ENCODE results near the gene DSG1. TPM values are rescaled to one million over a fixed set of nuclear protein-coding genes. Genes with fewer than 3 reads are reported as not detected.
"Not testable (repeated sequence)": the region's sequence is repeated elsewhere in the genome, so short reads cannot be mapped to it uniquely, and the experiment has no call there.

Gene DSG1
- not detected for total RNA-seq

- Mint-ChIP-seq H3K27ac (no peak within 1 kb of the TSS), H3K9me3 (no peaks in the 10 kb centered on the region), H3K4me3 (no peak within 1 kb of the TSS), H3K4me1 (no peaks in the 10 kb centered on the region), H3K27me3 (no peaks in the 10 kb centered on the region), H3K36me3 (ENCODE audit: low read depth) (no peaks in the 10 kb centered on the region)
- ChIA-PET CTCF (no interaction called here), POLR2A (no interaction called here)
- no peak for DNase-seq
Observed at GRCh38 chr18:31317860-31318259, at the start of gene DSG1. Gene DSG1 (plus strand): TSS chr18:31318160. CDS start chr18:31318301, 141 bp downstream.

- ChIA-PET CTCF (no interaction called here), POLR2A (interaction anchor here (0.6 kb wide), 1 partner anchor 513 kb away, joined by 4 read pairs; no protein-coding TSS in a partner anchor)
- H3K27me3 Mint-ChIP-seq: no peaks in the 10 kb centered on the region
- H3K4me1 Mint-ChIP-seq: no peaks in the 10 kb centered on the region
- no peaks in the 10 kb centered on the region for H3K9me3 Mint-ChIP-seq
- no peak overlapping the region for H3K4me3 Mint-ChIP-seq
- no peaks in the 10 kb centered on the region for H3K36me3 Mint-ChIP-seq (ENCODE audit: low read depth)
- DNase-seq: no peak
- H3K27ac Mint-ChIP-seq: no peak overlapping the region
Observed at GRCh38 chr18:31268985-31269406, 49.0 kb upstream of the DSG1 start.

GRCh38 chr18:31269566-31269965 lies 48.4 kb upstream of the DSG1 start:
- no peaks in the 10 kb centered on the region for H3K27me3 Mint-ChIP-seq
- no peaks in the 10 kb centered on the region for H3K9me3 Mint-ChIP-seq
- ChIA-PET CTCF (no interaction called here), POLR2A (no interaction called here)
- no peak overlapping the region for H3K27ac Mint-ChIP-seq
- no peaks in the 10 kb centered on the region for H3K4me1 Mint-ChIP-seq
- H3K4me3 Mint-ChIP-seq: no peak overlapping the region
- DNase-seq: no peak
- H3K36me3 Mint-ChIP-seq (ENCODE audit: low read depth): no peaks in the 10 kb centered on the region

GRCh38 chr18:31270578-31270977 lies 47.4 kb upstream of the DSG1 start:
- CTCF ChIA-PET: no interaction called here
- POLR2A ChIA-PET: no interaction called here

GRCh38 chr18:31273812-31274527 lies 44.0 kb upstream of the DSG1 start:
- no peaks in the 10 kb centered on the region for H3K4me1 Mint-ChIP-seq
- H3K4me3 Mint-ChIP-seq: no peak overlapping the region
- POLR2A ChIA-PET: no interaction called here
- no peak for DNase-seq
- H3K36me3 Mint-ChIP-seq (ENCODE audit: low read depth): no peaks in the 10 kb centered on the region
- CTCF ChIA-PET: no interaction called here
- no peaks in the 10 kb centered on the region for H3K9me3 Mint-ChIP-seq
- H3K27me3 Mint-ChIP-seq: no peaks in the 10 kb centered on the region
- no peak overlapping the region for H3K27ac Mint-ChIP-seq

More at GRCh38 chr18:31270578-31270977, 47.4 kb upstream of the DSG1 start:
- Mint-ChIP-seq H3K27me3 (no peaks in the 10 kb centered on the region), H3K4me3 (no peak overlapping the region), H3K9me3 (no peaks in the 10 kb centered on the region), H3K4me1 (no peaks in the 10 kb centered on the region), H3K27ac (no peak overlapping the region), H3K36me3 (ENCODE audit: low read depth) (no peaks in the 10 kb centered on the region)
- DNase-seq: no peak

- Mint-ChIP-seq H3K36me3 (ENCODE audit: low read depth) (no peaks in the 10 kb centered on the region), H3K4me1 (no peaks in the 10 kb centered on the region), H3K9me3 (no peaks in the 10 kb centered on the region), H3K27me3 (no peaks in the 10 kb centered on the region), H3K27ac (no peak overlapping the region), H3K4me3 (no peak overlapping the region)
- POLR2A ChIA-PET: interaction anchor here (0.5 kb wide), 1 partner anchor 32 kb away, joined by 3 read pairs; no protein-coding TSS in a partner anchor
- no peak for DNase-seq
- CTCF ChIA-PET: no interaction called here
Observed at GRCh38 chr18:31274931-31275330, 43.0 kb upstream of the DSG1 start.

- H3K4me3 Mint-ChIP-seq: no peak overlapping the region
- ChIA-PET POLR2A (no interaction called here), CTCF (interaction anchor here (0.6 kb wide), 1 partner anchor 18 kb away, joined by 4 read pairs; no protein-coding TSS in a partner anchor)
- no peaks in the 10 kb centered on the region for H3K4me1 Mint-ChIP-seq
- no peak for DNase-seq
- H3K27me3 Mint-ChIP-seq: no peaks in the 10 kb centered on the region
- no peaks in the 10 kb centered on the region for H3K36me3 Mint-ChIP-seq (ENCODE audit: low read depth)
- no peak overlapping the region for H3K27ac Mint-ChIP-seq
- no peaks in the 10 kb centered on the region for H3K9me3 Mint-ChIP-seq
Observed at GRCh38 chr18:31275722-31276463, 42.1 kb upstream of the DSG1 start.

- no peaks in the 10 kb centered on the region for H3K27me3 Mint-ChIP-seq
Observed at GRCh38 chr18:31278609-31279071, 39.3 kb upstream of the DSG1 start.

GRCh38 chr18:31280502-31280901 lies 37.5 kb upstream of the DSG1 start:
- no peaks in the 10 kb centered on the region for H3K36me3 Mint-ChIP-seq (ENCODE audit: low read depth)
- ChIA-PET CTCF (no interaction called here), POLR2A (no interaction called here)
- H3K27me3 Mint-ChIP-seq: no peaks in the 10 kb centered on the region
- H3K4me1 Mint-ChIP-seq: no peaks in the 10 kb centered on the region
- H3K9me3 Mint-ChIP-seq: no peaks in the 10 kb centered on the region
- H3K4me3 Mint-ChIP-seq: no peak overlapping the region
- H3K27ac Mint-ChIP-seq: no peak overlapping the region
- DNase-seq: no peak

More at GRCh38 chr18:31278609-31279071, 39.3 kb upstream of the DSG1 start:
- Mint-ChIP-seq H3K27ac (no peak overlapping the region), H3K4me1 (no peaks in the 10 kb centered on the region), H3K4me3 (no peak overlapping the region), H3K9me3 (no peaks in the 10 kb centered on the region), H3K36me3 (ENCODE audit: low read depth) (no peaks in the 10 kb centered on the region)
- CTCF ChIA-PET: no interaction called here
- POLR2A ChIA-PET: no interaction called here
- DNase-seq: no peak

- Mint-ChIP-seq H3K4me3 (no peak overlapping the region), H3K4me1 (no peaks in the 10 kb centered on the region), H3K27ac (no peak overlapping the region), H3K9me3 (peaks cover 3% of the 10 kb centered on the region), H3K36me3 (ENCODE audit: low read depth) (no peaks in the 10 kb centered on the region), H3K27me3 (no peaks in the 10 kb centered on the region)
- ChIA-PET CTCF (no interaction called here), POLR2A (no interaction called here)
- DNase-seq: no peak
Observed at GRCh38 chr18:31281437-31281836, 36.5 kb upstream of the DSG1 start.

- H3K36me3 Mint-ChIP-seq (ENCODE audit: low read depth); H3K27me3 Mint-ChIP-seq; DNase-seq; H3K4me1 Mint-ChIP-seq; POLR2A ChIA-PET; H3K4me3 Mint-ChIP-seq; H3K27ac Mint-ChIP-seq; CTCF ChIA-PET: not testable (repeated sequence)
- peaks cover 19% of the 10 kb centered on the region for H3K9me3 Mint-ChIP-seq
Observed at GRCh38 chr18:31289446-31289845, 28.5 kb upstream of the DSG1 start.

GRCh38 chr18:31291688-31292087 lies 26.3 kb upstream of the DSG1 start:
- Mint-ChIP-seq H3K27ac (no peak overlapping the region), H3K9me3 (peaks cover 16% of the 10 kb centered on the region), H3K4me3 (no peak overlapping the region), H3K36me3 (ENCODE audit: low read depth) (no peaks in the 10 kb centered on the region), H3K27me3 (no peaks in the 10 kb centered on the region), H3K4me1 (no peaks in the 10 kb centered on the region)
- ChIA-PET POLR2A (no interaction called here), CTCF (no interaction called here)
- no peak for DNase-seq

GRCh38 chr18:31294199-31294747 lies 23.7 kb upstream of the DSG1 start:
- H3K4me1 Mint-ChIP-seq: no peaks in the 10 kb centered on the region
- no peak overlapping the region for H3K27ac Mint-ChIP-seq
- no peak for DNase-seq
- H3K4me3 Mint-ChIP-seq: no peak overlapping the region
- H3K27me3 Mint-ChIP-seq: no peaks in the 10 kb centered on the region
- ChIA-PET CTCF (interaction anchor here (0.6 kb wide), 1 partner anchor 18 kb away, joined by 4 read pairs; no protein-coding TSS in a partner anchor), POLR2A (no interaction called here)
- peaks cover 19% of the 10 kb centered on the region for H3K9me3 Mint-ChIP-seq
- H3K36me3 Mint-ChIP-seq (ENCODE audit: low read depth): no peaks in the 10 kb centered on the region

All from activated CD4-positive, alpha-beta T cell treated with anti-CD3 and anti-CD28 coated beads, Interleukin-2, amount 10 ng/mL, durations not matched to agents 7 days and 5 days (primary cell).